OCI-LY7 (cell line): ENCODE results near the gene UBE2L3. TPM values are rescaled to one million over a fixed set of nuclear protein-coding genes. Genes with fewer than 3 reads are reported as not detected.

Source experiments
- BruUV-seq: library from RNA; stranded (reverse); fragments of 400-500 nt; replicated peaks from 2 replicates; lab custom pipeline; 2021; lab: Mats Ljungman, UMichigan
- CTCF ChIA-PET: fragments of 300-600 bp; sonication (Branson Sonifier 250); formaldehyde crosslinking; loops from one replicate; lab custom pipeline; 2022; ENCODE audit warnings: antibody characterized with exemption; ENCODE audit not compliant: unreplicated experiment; lab: Charles Lee
- POLR2A ChIA-PET: fragments of 300-600 bp; sonication (Branson Sonifier 250); formaldehyde crosslinking; loops from one replicate; lab custom pipeline; 2022; ENCODE audit warnings: antibody characterized with exemption; lab: Charles Lee
- DNase-seq: peaks from one replicate; pipeline ENCODE4 v3.0.0-alpha.2; 2015; ENCODE audit warnings: low spot score
- H2AFZ ChIP-seq: fragments of 200-600 bp; sonication (generic), shearing (Covaris generic); 2 replicates; pipeline ENCODE4 v1.6.1; 2014; ENCODE audit warnings: mild to moderate bottlenecking, antibody characterized with exemption, low read length, moderate library complexity
- H3K27ac ChIP-seq: fragments of 200-600 bp; sonication (generic); 2 replicates; pipeline ENCODE4 v1.5.1; 2014; ENCODE audit warnings: mixed run types, low read depth, mild to moderate bottlenecking, moderate library complexity, low read length, inconsistent platforms; ENCODE audit not compliant: poor library complexity, severe bottlenecking
- H3K36me3 ChIP-seq: fragments of 200-600 bp; sonication (generic); 2 replicates; pipeline ENCODE4 v1.6.1; 2014; ENCODE audit warnings: mild to moderate bottlenecking, antibody characterized with exemption, low read length, moderate library complexity, mixed read lengths; ENCODE audit not compliant: insufficient read depth
- H3K4me1 ChIP-seq: fragments of 200-600 bp; sonication (generic); 2 replicates; pipeline ENCODE4 v1.5.1; 2014; ENCODE audit warnings: mild to moderate bottlenecking, low read length; ENCODE audit not compliant: insufficient read depth, poor library complexity, severe bottlenecking
- H3K4me2 ChIP-seq: fragments of 200-600 bp; sonication (generic); 2 replicates; pipeline ENCODE4 v1.6.1; 2014; ENCODE audit warnings: mild to moderate bottlenecking, low read length
- H3K4me3 ChIP-seq: fragments of 200-600 bp; sonication (generic); 2 replicates; pipeline ENCODE4 v1.5.1; 2014; ENCODE audit warnings: mild to moderate bottlenecking, low read depth, low read length; ENCODE audit not compliant: poor library complexity, severe bottlenecking
- H3K79me2 ChIP-seq: fragments of 200-600 bp; sonication (generic); 2 replicates; pipeline ENCODE4 v1.6.1; 2016; ENCODE audit warnings: low read depth, mild to moderate bottlenecking, low read length, moderate library complexity, mixed read lengths; ENCODE audit not compliant: insufficient read depth
- H3K9me2 ChIP-seq: fragments of 200-600 bp; sonication (generic); 2 replicates; pipeline ENCODE4 v1.6.1; 2016; ENCODE audit warnings: mild to moderate bottlenecking, low read length, mixed read lengths; ENCODE audit not compliant: insufficient read depth
- H3K9me3 ChIP-seq: fragments of 200-600 bp; sonication (generic); 2 replicates; pipeline ENCODE4 v1.6.1; 2014; ENCODE audit warnings: mild to moderate bottlenecking, mixed run types, low read length, mixed read lengths
- H4K20me1 ChIP-seq: fragments of 200-600 bp; sonication (generic); 2 replicates; pipeline ENCODE4 v1.6.1; 2014; ENCODE audit warnings: mild to moderate bottlenecking, antibody characterized with exemption, low read length, moderate library complexity, mixed read lengths; ENCODE audit not compliant: insufficient read depth
- EZH2phosphoT487 ChIP-seq: fragments of 200-600 bp; sonication (generic); IDR thresholded peaks from 2 replicates; pipeline ENCODE4 v1.6.1; 2018; ENCODE audit warnings: low read depth, borderline replicate concordance, mild to moderate bottlenecking, mixed run types, antibody characterized with exemption, low read length, moderate library complexity, mixed read lengths
- intact Hi-C: fragments of 100-400 bp; cut with micrococcal nuclease; formaldehyde crosslinking; loops from one replicate; pipeline ENCODE4 v1.10.0; 2022; ENCODE audit not compliant: unreplicated experiment
- total RNA-seq, 2 experiments: library from RNA; depleted of rRNA in 1 of 2; stranded (reverse); fragments of >200 nt in 1 of 2; shearing (Covaris generic) in 1 of 2; gene quantifications; 2 replicates each; pipeline ENCODE4 v1.2.3, GENCODE V29; 2014 to 2022
- TF ChIP-seq, protein P1 (sequence below): fragments of 200-600 bp; sonication (generic); conservative IDR thresholded peaks from 2 replicates; pipeline ENCODE4 v1.5.1; 2014; ENCODE audit warnings: mild to moderate bottlenecking, antibody characterized with exemption, low read length, moderate library complexity, mixed read lengths

Gene UBE2L3
- total RNA-seq, 2 experiments from 2014 or later = 63.8 to 67.1 TPM

DNA sequence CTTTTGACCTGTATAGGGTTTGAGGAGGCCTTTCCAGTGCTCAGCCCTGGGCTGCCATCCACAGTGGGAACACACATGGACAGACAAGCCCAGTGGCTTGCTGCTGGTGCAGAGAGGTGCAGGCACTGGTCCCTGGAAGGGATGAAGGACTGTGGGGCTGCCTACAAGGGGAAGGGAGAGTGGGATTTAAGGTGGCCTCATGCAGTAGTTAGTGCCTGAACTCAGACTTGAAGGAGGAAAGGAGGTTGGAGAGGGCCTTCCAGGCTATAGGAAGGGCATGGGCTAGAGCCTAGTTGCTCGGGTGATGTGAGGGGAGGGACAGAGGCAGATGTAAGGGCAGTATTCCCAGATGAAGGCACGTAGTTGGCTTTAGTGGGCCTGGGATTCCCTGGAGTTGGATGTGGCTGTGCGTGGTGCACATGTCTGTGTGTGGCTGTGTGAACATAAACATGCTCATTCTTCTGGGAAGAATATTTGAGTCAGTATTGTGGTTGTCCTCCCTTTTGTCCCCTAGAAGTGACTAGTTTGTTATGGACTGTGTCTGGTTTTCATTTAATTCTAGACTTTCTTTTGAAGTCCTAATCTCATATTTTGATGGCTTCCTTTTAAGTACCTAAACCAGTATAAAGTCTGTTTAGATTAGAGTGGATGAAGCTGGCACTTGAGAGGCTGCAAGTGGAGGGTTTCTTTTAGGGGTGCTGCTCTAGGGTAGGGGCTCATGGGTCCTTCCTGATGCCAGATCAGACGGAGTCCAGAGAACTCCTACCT lies 43.9 kb downstream of the UBE2L3 start:
- CTCF ChIA-PET = no interaction called here
- TF ChIP-seq, protein P1, sequence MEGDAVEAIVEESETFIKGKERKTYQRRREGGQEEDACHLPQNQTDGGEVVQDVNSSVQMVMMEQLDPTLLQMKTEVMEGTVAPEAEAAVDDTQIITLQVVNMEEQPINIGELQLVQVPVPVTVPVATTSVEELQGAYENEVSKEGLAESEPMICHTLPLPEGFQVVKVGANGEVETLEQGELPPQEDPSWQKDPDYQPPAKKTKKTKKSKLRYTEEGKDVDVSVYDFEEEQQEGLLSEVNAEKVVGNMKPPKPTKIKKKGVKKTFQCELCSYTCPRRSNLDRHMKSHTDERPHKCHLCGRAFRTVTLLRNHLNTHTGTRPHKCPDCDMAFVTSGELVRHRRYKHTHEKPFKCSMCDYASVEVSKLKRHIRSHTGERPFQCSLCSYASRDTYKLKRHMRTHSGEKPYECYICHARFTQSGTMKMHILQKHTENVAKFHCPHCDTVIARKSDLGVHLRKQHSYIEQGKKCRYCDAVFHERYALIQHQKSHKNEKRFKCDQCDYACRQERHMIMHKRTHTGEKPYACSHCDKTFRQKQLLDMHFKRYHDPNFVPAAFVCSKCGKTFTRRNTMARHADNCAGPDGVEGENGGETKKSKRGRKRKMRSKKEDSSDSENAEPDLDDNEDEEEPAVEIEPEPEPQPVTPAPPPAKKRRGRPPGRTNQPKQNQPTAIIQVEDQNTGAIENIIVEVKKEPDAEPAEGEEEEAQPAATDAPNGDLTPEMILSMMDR = no peak
- TF ChIP-seq EZH2phosphoT487 = no peak
- Histone ChIP-seq H4K20me1 (peaks cover 11% of the 10 kb centered on the region), H3K9me2 (no peaks in the 10 kb centered on the region), H3K79me2 (peaks cover 69% of the 10 kb centered on the region; the same call in 1 of the 2 replicates), H2AFZ (no peak overlapping the region), H3K36me3 (peaks cover 87% of the 10 kb centered on the region), H3K4me2 (no peak overlapping the region), H3K4me3 (no peak overlapping the region), H3K27ac (no peak overlapping the region), H3K9me3 (no peaks in the 10 kb centered on the region), H3K4me1 (peaks cover 28% of the 10 kb centered on the region)
- BruUV-seq = no TSS peak
- POLR2A ChIA-PET = interaction anchor here (0.9 to 1.9 kb wide), 3 partner anchors 9 to 17 kb away, joined by 3 to 6 read pairs (median 4); no protein-coding TSS in a partner anchor
- intact Hi-C loops = loop anchor here (10.0 kb wide), 1 partner anchor 1397 kb away; no protein-coding TSS in a partner anchor
- DNase-seq = no peak

DNA sequence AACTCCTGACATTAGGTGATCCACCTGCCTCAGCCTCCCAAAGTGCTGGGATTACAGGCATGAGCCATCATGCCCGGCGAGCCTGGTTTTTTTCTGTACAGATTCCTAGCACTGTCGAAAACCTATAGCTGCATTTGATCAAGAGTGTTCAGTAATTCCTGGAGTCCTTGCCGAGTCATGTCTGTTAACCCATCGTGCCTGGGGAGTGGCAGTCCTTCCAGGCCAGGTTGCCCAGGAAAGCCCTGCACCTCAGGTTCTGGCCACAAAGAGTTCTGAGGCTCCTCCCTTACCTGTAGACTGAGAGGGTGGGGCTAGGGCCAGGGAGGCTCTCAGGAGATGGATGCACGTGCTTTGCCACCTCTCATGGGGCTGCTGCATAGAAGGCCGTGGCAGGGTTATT lies 45.3 kb downstream of the UBE2L3 start:
- Histone ChIP-seq H3K4me1 (peaks cover 42% of the 10 kb centered on the region), H3K4me3 (no peak overlapping the region), H3K79me2 (peaks cover 70% of the 10 kb centered on the region), H3K9me2 (no peaks in the 10 kb centered on the region), H3K27ac (no peak overlapping the region), H4K20me1 (peaks cover 16% of the 10 kb centered on the region), H3K36me3 (peaks cover 81% of the 10 kb centered on the region), H3K4me2 (no peak overlapping the region), H3K9me3 (no peaks in the 10 kb centered on the region), H2AFZ (no peak overlapping the region)
- TF ChIP-seq EZH2phosphoT487 = no peak
- TF ChIP-seq, protein P1 = no peak
- CTCF ChIA-PET = no interaction called here
- intact Hi-C loops = loop anchor here (10.0 kb wide), 1 partner anchor 1398 kb away; no protein-coding TSS in a partner anchor
- POLR2A ChIA-PET = interaction anchor here (0.9 to 1.0 kb wide), 2 partner anchors 12 to 36 kb away, joined by 3 to 4 read pairs; no protein-coding TSS in a partner anchor
- no peak for DNase-seq
- BruUV-seq = no TSS peak
